Liver (tissue), 9 donors: ENCODE data around the gene SOBP. TPM values are rescaled to one million over a fixed set of nuclear protein-coding genes. Genes with fewer than 3 reads are reported as not detected.

Experiments
- DNase-seq: peaks from one replicate; pipeline ENCODE4 v3.0.0-alpha.2; 2017; ENCODE audit warnings: low spot score
- H3K27ac ChIP-seq, 2 donors: one replicate each; pipeline ENCODE4 v1.7.0; 2013; ENCODE audit warnings: inconsistent platforms in 2 of 2, low read length in 2 of 2, control low read depth in 1 of 2, low read depth in 1 of 2, mild to moderate bottlenecking in 1 of 2
- H3K27me3 ChIP-seq, 4 donors: one replicate each; pipeline versions ENCODE4 v1.6.1 to v1.7.0; 2013; ENCODE audit warnings: low read length in 3 of 4, inconsistent platforms in 1 of 4, mild to moderate bottlenecking in 1 of 4, moderate library complexity in 1 of 4; ENCODE audit not compliant: control insufficient read depth in 4 of 4, insufficient read depth in 4 of 4
- H3K36me3 ChIP-seq, 4 donors: one replicate each; pipeline versions ENCODE4 v1.6.1 to v1.7.0; 2013; ENCODE audit warnings: low read length in 3 of 4, mild to moderate bottlenecking in 3 of 4, low read depth in 1 of 4, moderate library complexity in 1 of 4; ENCODE audit not compliant: control insufficient read depth in 4 of 4, insufficient read depth in 3 of 4
- H3K4me1 ChIP-seq, 4 donors: one replicate each; pipeline versions ENCODE4 v1.6.1 to v1.7.0; 2013; ENCODE audit warnings: low read length in 3 of 4, mild to moderate bottlenecking in 3 of 4, moderate library complexity in 1 of 4; ENCODE audit not compliant: control insufficient read depth in 4 of 4, insufficient read depth in 4 of 4
- H3K4me3 ChIP-seq, 3 donors: one replicate each; pipeline versions ENCODE4 v1.6.1 to v1.7.0; 2013; ENCODE audit warnings: low read length in 3 of 3, control low read depth in 1 of 3, low read depth in 1 of 3, mild to moderate bottlenecking in 1 of 3
- H3K9ac ChIP-seq, 2 donors: one replicate each; pipeline ENCODE4 v1.7.0; 2013; ENCODE audit warnings: low read length in 2 of 2, mild to moderate bottlenecking in 2 of 2, moderate library complexity in 2 of 2, control low read depth in 1 of 2, low read depth in 1 of 2
- H3K9me3 ChIP-seq, 4 donors: one replicate each; pipeline versions ENCODE4 v1.6.1 to v1.7.0; 2013; ENCODE audit warnings: low read length in 3 of 4; ENCODE audit not compliant: control insufficient read depth in 4 of 4
- ATF3 ChIP-seq: IDR thresholded peaks from 2 replicates; pipeline ENCODE4 v1.6.1; 2016; ENCODE audit warnings: antibody characterized with exemption
- CTCF ChIP-seq: fragments of 150-350 bp; IDR thresholded peaks from 2 replicates; pipeline ENCODE4 v1.5.1; 2017; ENCODE audit warnings: improper control_type of control experiment, low read depth, low read length; ENCODE audit not compliant: missing input control
- EGR1 ChIP-seq, 2 donors: IDR thresholded peaks; 2 replicates each; pipeline ENCODE4 v1.6.1; 2016 to 2018; ENCODE audit warnings: antibody characterized with exemption in 2 of 2, low read depth in 2 of 2
- FOXA1 ChIP-seq: IDR thresholded peaks from 2 replicates; pipeline ENCODE4 v1.6.1; 2016; ENCODE audit warnings: antibody characterized with exemption
- FOXA2 ChIP-seq: IDR thresholded peaks from 2 replicates; pipeline ENCODE4 v1.6.1; 2016; ENCODE audit warnings: antibody characterized with exemption
- GABPA ChIP-seq, 2 donors: IDR thresholded peaks in 1 of 2; conservative IDR thresholded peaks in 1 of 2; 2 replicates each; pipeline ENCODE4 v1.6.1; 2016; ENCODE audit warnings: antibody characterized with exemption in 2 of 2, mild to moderate bottlenecking in 1 of 2, moderate library complexity in 1 of 2
- HNF4A ChIP-seq, 2 donors: conservative IDR thresholded peaks; 2 replicates each; pipeline ENCODE4 v1.6.1; 2016; ENCODE audit warnings: antibody characterized with exemption in 2 of 2, mild to moderate bottlenecking in 2 of 2
- HNF4G ChIP-seq: IDR thresholded peaks from 2 replicates; pipeline ENCODE4 v1.6.1; 2016; ENCODE audit warnings: antibody characterized with exemption
- JUND ChIP-seq, 2 donors: IDR thresholded peaks; 2 replicates each; pipeline ENCODE4 v1.6.1; 2016; ENCODE audit warnings: antibody characterized with exemption in 2 of 2
- MAX ChIP-seq: IDR thresholded peaks from 2 replicates; pipeline ENCODE4 v1.6.1; 2016; ENCODE audit warnings: antibody characterized with exemption
- NR2F2 ChIP-seq: IDR thresholded peaks from 2 replicates; pipeline ENCODE4 v1.6.1; 2016; ENCODE audit warnings: antibody characterized with exemption
- RAD21 ChIP-seq, 2 donors: IDR thresholded peaks; 2 replicates each; pipeline ENCODE4 v1.6.1; 2016; ENCODE audit warnings: antibody characterized with exemption in 2 of 2, mild to moderate bottlenecking in 2 of 2
- REST ChIP-seq: IDR thresholded peaks from 2 replicates; pipeline ENCODE4 v1.6.1; 2016; ENCODE audit warnings: antibody characterized with exemption, mild to moderate bottlenecking
- RXRA ChIP-seq, 2 donors: IDR thresholded peaks; 2 replicates each; pipeline ENCODE4 v1.6.1; 2017 to 2018; ENCODE audit warnings: antibody characterized with exemption in 2 of 2, mild to moderate bottlenecking in 1 of 2
- SP1 ChIP-seq: IDR thresholded peaks from 2 replicates; pipeline ENCODE4 v1.6.1; 2018; ENCODE audit warnings: antibody characterized with exemption, mild to moderate bottlenecking
- TAF1 ChIP-seq: conservative IDR thresholded peaks from 2 replicates; pipeline ENCODE4 v1.6.1; 2016; ENCODE audit warnings: antibody characterized with exemption, mild to moderate bottlenecking
- YY1 ChIP-seq: IDR thresholded peaks from 2 replicates; pipeline ENCODE4 v1.6.1; 2016; ENCODE audit warnings: antibody characterized with exemption, mild to moderate bottlenecking
- ZBTB33 ChIP-seq: IDR thresholded peaks from 2 replicates; pipeline ENCODE4 v1.6.1; 2016; ENCODE audit warnings: antibody characterized with exemption
- WGBS: extraction: QIAGEN DNeasy Blood & Tissue Kit; methylation state at CpG from one replicate; pipeline ENCODE4 v1.1.7; 2013; 5-methylcytosine and 5-hydroxymethylcytosine counted together
- polyA plus RNA-seq, 2 donors: library from polyadenylated mRNA; stranded (reverse) in 1 of 2; unstranded in 1 of 2; fragments of 200-250 nt in 1 of 2; fragments of >200 nt in 1 of 2; fragmentation: Nextera tagmentation in 1 of 2; extraction: Ambion mirVana in 1 of 2; gene quantifications; one replicate each; pipeline versions ENCODE4 v1.2.1 to v1.2.3, GENCODE V29; 2013 to 2015
- total RNA-seq, 2 donors: library from RNA; depleted of rRNA; stranded (reverse); fragments of >200 nt; gene quantifications; one replicate each; pipeline ENCODE4 v1.2.3, GENCODE V29; 2014
- donor health status: healthy.
- donor health status: healthy.
- donor health status: healthy.
- donor health status: healthy.
- donor health status: healthy.

The SOBP gene
- total and polyA plus RNA-seq, 4 donors = 0.99 to 5.4 (median 1.9) TPM

- TF ChIP-seq ATF3 = no peak
- no peak for TF ChIP-seq YY1
- TF ChIP-seq MAX = no peak
- TF ChIP-seq CTCF = no peak
- no peak for TF ChIP-seq TAF1
- no peak for TF ChIP-seq RAD21 (IDR thresholded peaks at IDR 0.05)
- no peak for TF ChIP-seq JUND (IDR thresholded peaks at IDR 0.05)
- no peak for TF ChIP-seq FOXA2
- no peak for TF ChIP-seq HNF4A (conservative IDR thresholded peaks at IDR 0.05)
- no peak for TF ChIP-seq ZBTB33
- no peak for TF ChIP-seq SP1
- TF ChIP-seq EGR1 (IDR thresholded peaks at IDR 0.05; ENCODE audit: low read depth in 2 of 2) = no peak
- TF ChIP-seq FOXA1 = no peak
- no peaks in the 10 kb centered on the region for H3K27me3 ChIP-seq
- peaks cover 0 to 5% (median 0%) of the 10 kb centered on the region in 4 donors for H3K4me1 ChIP-seq
- WGBS = 82% methylated on average over 1 of the region's 1 CpG
- H3K4me3 ChIP-seq = no peak overlapping the region
- no peak overlapping the region for H3K27ac ChIP-seq
- no peak overlapping the region for H3K9ac ChIP-seq
- DNase-seq = no peak
- no peaks in the 10 kb centered on the region for H3K36me3 ChIP-seq
- no peaks in the 10 kb centered on the region for H3K9me3 ChIP-seq
Measured at GRCh38 chr6:107590378-107590777, 100.5 kb downstream of the SOBP start.

- Histone ChIP-seq H3K27me3 (no peaks in the 10 kb centered on the region), H3K4me1 (peaks cover 0 to 5% (median 0%) of the 10 kb centered on the region in 4 donors), H3K9me3 (no peaks in the 10 kb centered on the region), H3K27ac (no peak overlapping the region), H3K36me3 (no peaks in the 10 kb centered on the region), H3K9ac (no peak overlapping the region), H3K4me3 (no peak overlapping the region)
- WGBS = 95% methylated on average over 1 of the region's 1 CpG
- TF ChIP-seq FOXA2 = no peak
- no peak for TF ChIP-seq GABPA (IDR thresholded peaks at IDR 0.05 in 1 of 2, conservative IDR thresholded peaks at IDR 0.05 in 1 of 2)
- no peak for TF ChIP-seq JUND (IDR thresholded peaks at IDR 0.05)
- no peak for TF ChIP-seq REST
- TF ChIP-seq MAX = no peak
- TF ChIP-seq FOXA1 = no peak
- TF ChIP-seq ATF3 = no peak
- TF ChIP-seq HNF4G = no peak
- no peak for TF ChIP-seq SP1
- no peak for TF ChIP-seq YY1
- TF ChIP-seq TAF1 = no peak
- TF ChIP-seq EGR1 (IDR thresholded peaks at IDR 0.05; ENCODE audit: low read depth in 2 of 2) = no peak
- no peak for TF ChIP-seq NR2F2
- TF ChIP-seq ZBTB33 = no peak
- TF ChIP-seq RAD21 (IDR thresholded peaks at IDR 0.05) = no peak
- no peak for TF ChIP-seq HNF4A (conservative IDR thresholded peaks at IDR 0.05)
- TF ChIP-seq RXRA (IDR thresholded peaks at IDR 0.05) = no peak
- DNase-seq = no peak
Measured at GRCh38 chr6:107591346-107591745, 101.4 kb downstream of the SOBP start.
